Posterior cingulate gyrus (tissue), 11 donors: ENCODE measurements around the gene PDHX.

Experiments used
- DNase-seq, 10 donors: peaks; one replicate each; pipeline versions ENCODE4 v3.0.0 to v3.0.0-alpha.2; 2020 to 2021; ENCODE audit warnings: mixed read lengths in 3 of 10
- intact Hi-C: fragments of 100-400 bp; cut with DNase I; formaldehyde crosslinking; loops from one replicate; pipeline ENCODE4 v1.15.1; 2023

The PDHX gene

DNA sequence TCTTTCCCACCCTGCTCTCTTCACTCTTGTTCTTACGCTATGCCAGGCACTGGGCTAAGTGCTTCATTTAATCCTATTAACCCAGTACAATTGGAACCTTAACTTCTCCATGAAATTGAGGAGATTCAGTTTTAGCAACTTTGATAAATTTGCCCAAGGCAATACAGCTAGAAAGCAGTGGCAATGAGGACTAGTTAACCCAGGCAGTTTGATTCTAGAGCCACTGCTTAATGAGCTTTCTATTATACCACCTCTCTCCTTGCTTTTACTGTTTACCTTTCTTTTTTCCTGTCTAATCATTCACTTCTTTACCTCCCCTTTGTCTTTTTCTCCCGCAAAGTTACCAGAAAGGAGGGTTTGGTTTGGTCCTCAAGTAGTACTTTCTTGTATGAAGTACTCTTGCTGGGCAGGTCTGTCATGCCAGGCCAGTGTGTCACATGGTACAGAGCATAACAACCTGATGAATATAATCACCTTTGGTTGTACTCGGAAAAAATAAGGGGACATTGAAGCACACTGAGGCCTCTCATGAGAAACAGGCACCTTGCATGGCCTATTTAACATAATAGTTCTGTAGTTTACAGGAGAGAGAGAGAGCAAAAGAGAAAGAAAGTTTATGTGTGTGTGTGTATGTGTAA, 70.6 kb downstream of the PDHX start:
- no peak for DNase-seq
- intact Hi-C loops = no loop called here

DNA sequence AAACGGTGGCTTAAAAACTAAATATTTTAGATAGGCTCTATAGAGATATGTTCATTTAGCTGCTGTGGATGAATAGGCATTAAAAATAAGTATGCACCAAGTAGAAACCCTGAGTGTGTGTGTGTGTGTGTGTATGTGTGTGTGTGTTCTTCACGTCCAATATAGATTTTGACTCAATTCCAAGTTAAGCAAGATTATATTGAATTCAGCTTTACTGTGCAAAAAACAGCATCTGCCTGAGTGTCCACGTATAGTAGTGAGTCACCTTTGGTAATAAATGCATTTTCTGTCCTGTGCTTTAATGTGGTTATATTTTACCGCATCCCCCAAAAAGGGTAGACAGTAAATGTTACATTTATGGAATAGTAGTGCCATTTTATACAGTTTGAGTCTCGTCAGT, 71.2 kb downstream of the PDHX start:
- intact Hi-C loops = no loop called here
- no peak for DNase-seq

DNA sequence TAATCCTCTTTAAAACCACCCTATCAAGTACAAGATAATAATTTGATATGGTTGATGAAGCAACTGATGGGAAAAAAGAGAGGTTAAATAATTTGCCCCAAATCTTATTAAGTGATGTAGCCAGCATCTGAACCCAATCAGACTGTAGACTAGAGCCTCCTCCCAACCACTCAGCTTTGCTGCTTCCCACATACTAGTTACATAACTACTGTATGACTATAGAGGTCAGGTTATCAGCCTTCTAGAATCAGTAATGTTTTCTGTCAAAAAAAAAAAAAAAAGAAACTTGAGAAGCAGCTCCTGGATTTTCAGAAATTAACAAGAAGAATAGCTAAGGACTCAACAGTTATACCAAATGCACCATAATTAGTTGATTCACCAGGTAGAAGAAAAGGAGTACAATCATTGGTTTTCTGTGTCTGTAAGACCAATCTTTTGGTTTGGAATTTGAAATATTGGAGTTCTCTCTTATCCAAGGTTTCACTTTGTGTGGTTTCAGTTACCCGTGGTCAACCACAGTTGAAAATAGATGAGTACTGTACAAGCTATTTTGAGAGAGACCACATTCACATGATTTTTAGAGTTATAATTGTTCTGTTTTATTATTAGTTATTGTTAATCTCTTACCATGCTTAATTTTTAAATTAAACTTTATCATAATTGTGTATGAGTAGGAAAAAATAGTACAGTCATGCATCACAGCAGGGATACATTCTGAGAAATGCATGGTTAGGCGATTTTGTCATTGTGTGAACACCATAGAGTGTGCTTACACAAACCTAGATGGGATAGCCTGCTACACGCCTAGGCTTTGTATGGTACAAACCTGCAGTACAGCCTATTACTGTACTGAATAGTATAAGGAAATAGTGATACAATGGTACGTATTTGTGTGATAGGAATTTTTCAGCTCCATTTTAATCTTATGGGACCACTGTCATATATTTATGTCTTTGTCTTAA, 72.2 kb downstream of the PDHX start:
- no peak for DNase-seq

DNA sequence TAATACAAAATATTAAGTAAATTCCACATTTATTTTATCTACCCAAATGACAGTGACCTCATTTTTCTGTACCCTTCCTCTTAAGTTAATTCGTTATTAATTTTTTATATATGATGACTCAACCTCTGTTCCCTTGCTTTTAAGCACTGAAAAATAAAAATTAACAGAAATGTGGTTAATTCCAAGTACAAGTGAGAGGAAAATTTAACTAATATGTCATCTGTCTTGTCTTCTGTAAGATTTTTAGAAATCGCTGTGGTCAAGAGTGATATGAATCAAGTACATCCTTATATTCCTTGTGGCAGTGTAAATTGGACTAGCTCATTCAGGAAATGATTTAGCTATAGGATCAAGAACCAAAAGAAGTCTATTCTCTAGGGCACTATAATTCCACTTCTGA, 74.5 kb downstream of the PDHX start:
- intact Hi-C loops = no loop called here
- DNase-seq = no peak

More for the DNA sequence above, 72.2 kb downstream of the PDHX start:
- intact Hi-C loops = no loop called here

DNA sequence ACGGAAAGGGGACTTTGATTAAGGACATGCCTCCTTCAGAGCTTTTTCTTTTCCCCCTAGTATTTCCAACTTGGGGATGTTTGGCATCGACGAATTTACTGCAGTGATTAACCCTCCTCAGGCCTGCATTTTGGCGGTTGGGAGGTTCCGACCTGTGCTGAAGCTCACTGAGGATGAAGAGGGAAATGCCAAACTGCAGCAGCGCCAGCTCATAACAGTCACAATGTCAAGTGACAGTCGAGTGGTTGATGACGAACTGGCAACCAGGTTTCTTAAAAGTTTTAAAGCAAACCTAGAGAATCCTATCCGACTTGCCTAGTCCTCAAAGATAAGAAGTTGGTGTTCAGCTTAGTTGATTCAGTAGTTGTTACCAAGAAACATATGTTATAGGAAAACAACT, 78.4 kb downstream of the PDHX start:
- intact Hi-C loops = no loop called here
- DNase-seq = no peak

- DNase-seq = no peak
- intact Hi-C loops = no loop called here
Measured at GRCh38 chr11:34996958-34997357, 80.5 kb downstream of the PDHX start.

DNA sequence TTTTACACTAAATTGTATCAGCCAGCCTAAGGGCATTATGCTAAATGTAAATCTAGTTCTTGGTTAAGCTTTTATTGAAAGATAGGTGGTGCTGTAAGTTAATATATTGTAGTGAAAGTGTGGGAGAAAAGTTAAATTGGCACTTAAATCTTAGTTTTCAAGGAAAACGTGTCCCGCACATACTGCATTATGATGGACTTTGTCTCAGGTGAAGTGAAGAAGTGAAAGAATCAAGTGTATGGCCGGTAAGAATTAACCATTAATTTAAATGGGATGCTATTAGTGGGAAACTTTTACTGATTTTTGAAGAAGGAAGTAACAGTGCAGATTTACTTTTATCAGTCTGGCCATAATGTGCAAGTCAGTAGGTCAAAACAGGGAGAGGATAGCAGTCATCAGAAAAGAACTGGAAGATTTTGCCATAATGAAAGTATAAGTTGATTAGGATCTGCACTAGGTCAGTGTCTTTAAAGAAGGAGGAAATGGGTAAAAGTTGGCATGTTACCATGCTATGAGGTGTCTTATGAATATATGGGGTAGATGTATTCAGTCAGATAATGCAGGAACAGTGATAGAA, 81.6 kb downstream of the PDHX start:
- intact Hi-C loops = no loop called here

GRCh38 chr11:34999453-34999852, 83.0 kb downstream of the PDHX start:
- intact Hi-C loops = no loop called here
- no peak for DNase-seq

More for the DNA sequence above, 81.6 kb downstream of the PDHX start:
- no peak for DNase-seq

GRCh38 chr11:35003186-35003585, 86.8 kb downstream of the PDHX start:
- DNase-seq = no peak
- intact Hi-C loops = no loop called here

GRCh38 chr11:35003658-35004057, 87.2 kb downstream of the PDHX start:
- no peak for DNase-seq
- intact Hi-C loops = no loop called here

- no peak for DNase-seq
- intact Hi-C loops = no loop called here
Measured at GRCh38 chr11:35005141-35005780, 88.8 kb downstream of the PDHX start.

DNA sequence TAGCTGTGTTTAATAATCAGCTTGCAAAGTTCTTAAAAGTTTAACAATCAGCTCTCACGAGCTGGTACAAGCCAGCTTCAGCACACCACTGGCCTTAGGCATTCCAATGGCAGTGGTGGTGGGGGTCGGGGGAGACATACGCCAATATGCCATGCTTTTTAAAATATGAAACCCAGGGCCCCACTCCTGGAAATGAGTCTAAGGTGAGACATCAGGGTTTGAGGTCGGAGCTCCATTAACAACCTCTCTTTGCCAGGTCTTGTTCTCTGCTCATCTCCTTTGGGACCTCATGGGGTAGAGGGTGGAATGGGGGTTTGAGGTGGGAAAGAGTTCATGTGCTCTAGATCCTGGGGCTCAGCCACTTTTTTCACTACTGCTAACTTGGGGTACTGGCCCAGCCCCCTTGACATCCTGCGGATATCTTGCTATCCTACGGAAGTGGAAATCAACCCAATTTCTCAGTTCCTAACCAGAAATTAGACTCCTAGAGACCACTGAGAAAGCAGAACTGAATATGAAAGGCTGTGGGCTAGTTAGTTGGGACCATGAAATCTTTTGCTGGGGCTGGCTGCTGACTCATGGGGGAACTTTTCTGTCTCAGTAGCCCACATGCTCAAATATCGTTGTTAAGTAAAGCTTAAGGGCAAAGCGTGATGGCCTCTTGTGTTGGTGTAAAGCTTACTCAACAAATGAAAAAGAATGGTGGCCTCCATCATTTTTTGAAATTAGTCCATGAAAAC, 90.1 kb downstream of the PDHX start:
- intact Hi-C loops = no loop called here
- DNase-seq = no peak

DNA sequence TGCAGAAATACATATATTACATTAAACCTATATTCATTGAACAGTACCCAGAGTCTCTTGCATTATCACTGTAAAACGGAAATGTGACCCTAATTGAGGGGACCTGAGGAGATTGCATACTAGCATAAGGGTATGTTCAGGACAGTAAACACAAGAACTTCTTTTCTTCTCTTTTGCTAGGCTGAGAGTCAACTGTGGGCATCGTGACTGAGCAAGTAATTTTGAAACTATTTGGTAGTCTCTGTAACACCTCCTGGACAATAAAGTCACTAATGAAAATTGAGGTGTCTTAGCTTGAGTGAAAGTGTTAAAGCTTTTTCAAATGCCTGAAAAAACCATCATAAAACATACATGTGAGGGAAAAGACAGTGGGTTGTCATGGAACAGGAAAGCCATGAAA, 90.9 kb downstream of the PDHX start:
- intact Hi-C loops = no loop called here
- no peak for DNase-seq

DNA sequence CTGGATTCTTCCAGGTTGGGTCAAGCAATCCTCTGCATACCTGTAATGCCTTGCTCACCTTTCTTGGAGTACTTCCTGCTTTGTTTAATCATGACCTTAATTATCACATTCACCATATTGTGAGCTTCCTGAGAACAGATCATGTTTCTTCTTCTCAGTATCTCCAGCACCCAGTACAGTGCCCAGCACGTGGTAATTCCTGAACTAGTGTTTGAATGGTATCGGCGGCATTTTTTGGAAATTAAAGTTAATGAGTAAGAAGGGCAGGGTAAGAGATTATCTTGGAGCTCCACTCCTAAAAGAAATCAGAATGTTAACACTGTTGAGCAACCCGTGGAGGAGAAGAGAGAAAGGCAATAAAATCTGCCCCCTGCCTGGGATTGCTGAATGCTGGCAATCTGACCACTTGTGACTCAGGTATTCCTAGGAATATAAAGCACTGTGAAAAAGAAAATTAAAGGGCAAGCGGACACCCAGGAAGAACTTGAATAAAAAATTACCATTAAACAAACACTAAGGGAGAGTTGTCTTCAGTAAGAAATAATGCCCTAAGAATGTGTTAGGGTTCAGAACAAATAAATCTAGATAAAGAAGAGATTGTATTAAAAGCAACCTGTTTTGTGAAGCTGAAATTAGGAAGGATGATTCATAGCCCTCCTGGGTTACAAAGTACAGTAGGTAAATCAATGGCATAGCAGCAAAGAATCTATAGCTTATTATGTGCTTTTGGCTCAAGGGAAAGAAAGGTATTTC, 92.9 kb downstream of the PDHX start:
- intact Hi-C loops = no loop called here
- no peak for DNase-seq

GRCh38 chr11:35009944-35010342, 93.5 kb downstream of the PDHX start:
- intact Hi-C loops = no loop called here
- DNase-seq = no peak

DNA sequence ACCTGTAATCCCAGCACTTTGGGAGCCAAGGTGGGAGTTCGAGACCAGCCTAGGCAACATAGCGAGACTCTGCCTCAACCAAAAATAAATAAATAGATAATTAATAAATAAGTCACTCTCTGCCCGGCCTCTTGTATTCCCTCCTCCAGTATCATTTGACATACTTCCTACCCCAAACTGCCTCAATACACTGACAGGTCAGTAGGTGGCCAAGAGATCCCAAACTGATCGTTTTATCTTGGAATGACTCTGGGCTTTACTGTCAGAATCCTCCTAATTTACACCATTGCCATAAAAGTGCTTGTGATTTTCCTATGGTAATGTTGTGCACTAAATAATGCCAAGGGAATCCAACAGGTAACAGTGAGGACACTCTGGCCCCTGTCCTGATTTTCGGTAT, 94.2 kb downstream of the PDHX start:
- intact Hi-C loops = no loop called here
- DNase-seq = no peak

DNA sequence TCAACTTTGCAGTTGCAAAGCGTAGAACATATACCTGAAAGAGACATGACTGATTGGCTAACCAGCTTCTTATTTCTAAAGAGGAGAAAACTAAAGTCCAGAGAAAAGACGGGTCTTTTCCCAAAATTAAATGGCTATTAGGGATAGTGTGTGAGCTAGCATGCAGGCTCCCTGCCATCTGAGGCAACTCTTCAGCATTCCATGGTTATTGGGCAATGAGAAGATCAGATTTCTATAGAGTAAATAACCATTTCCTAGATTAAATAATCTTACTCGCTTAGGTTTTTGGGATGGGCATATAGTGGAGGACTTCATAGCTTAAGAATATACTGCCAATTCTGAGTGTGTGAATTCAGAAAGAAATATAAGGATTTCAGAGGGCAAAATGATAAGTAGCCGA, 95.0 kb downstream of the PDHX start:
- no peak for DNase-seq
- intact Hi-C loops = no loop called here

GRCh38 chr11:35011944-35012343, 95.5 kb downstream of the PDHX start:
- no peak for DNase-seq
- intact Hi-C loops = no loop called here

DNA sequence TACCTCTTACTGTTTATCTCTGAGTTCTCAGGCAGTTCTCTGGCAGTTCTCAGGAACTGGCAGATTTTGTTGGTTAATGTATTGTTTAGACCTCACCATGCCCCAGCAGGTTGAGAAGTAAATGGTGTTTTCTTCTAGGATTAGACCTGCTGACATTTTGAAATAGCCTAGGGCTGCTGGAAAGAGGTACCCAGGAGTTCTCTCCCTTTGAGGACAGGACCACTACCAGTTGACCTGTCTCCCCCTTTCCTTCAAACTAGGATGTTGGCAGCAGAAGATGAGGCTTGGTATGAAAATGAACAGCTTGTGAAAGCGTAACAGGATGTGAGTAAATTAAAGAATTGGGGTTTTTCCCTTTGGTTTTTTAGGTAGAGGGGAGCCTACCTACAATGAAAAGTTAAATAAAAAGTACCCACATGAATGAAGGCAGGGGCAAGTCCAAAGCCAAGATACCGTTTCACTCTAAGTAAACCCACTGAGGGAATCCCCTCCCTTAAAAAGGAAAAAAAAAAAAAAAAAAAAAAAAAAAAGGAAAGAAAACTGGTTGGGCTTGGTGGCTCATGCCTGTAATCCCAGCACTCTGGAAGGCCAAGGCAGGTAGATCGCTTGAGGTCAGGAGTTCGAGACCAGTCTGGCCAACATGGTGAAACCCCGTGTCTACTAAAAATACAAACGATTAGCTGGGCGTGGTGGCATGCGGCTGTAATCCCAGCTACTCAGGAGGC, 96.2 kb downstream of the PDHX start:
- no peak for DNase-seq
- intact Hi-C loops = no loop called here
